CD4-positive, alpha-beta T cell treated with Interleukin-17A for 1 hour (primary cell): ENCODE results near the gene PPM1A.

Experiments
- DNase-seq: peaks from one replicate; pipeline ENCODE4 v3.0.0-alpha.2; 2020

PPM1A gene

GRCh38 chr14:60227291-60227690, 21.7 kb upstream of the PPM1A start:
- DNase-seq: no peak

GRCh38 chr14:60229614-60230013, 19.4 kb upstream of the PPM1A start:
- no peak for DNase-seq

DNA sequence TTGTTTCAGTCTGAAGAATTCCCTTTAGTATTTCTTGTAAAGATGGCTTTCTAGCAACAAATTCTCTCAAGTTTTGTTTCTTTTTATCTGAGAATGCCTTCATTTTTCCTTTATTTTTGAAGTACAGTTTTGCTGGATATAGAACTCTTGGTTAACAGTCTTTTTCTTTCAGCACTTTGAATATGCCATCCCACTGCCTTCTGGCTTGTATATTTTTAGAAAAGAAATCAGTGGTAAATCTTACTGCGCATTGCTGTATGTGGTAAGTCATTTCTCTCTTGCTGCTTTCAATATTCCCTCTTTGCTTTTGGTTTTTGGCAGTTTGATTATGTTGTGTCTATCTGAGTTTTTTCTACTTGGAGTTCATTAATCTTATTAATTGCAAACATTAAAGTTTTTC, 16.8 kb upstream of the PPM1A start:
- DNase-seq: no peak

DNA sequence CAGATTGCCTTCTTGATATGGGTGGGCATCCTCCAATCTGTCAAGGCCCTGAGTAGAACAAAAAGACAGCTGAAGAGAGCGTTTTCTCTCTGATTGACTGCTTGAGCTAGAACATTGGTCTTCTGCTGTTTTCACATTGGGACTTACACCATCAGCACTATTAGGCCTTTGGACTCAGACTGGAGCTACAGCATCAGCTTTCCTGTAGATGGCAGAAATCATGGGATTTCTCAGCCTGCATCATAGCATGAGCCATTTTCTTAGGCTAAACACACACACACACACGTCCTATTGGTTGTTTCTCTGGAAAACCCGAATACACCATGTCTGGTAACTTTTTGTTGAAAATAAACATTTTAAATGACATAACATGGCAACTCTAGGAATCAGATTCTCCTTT, 15.8 kb upstream of the PPM1A start:
- no peak for DNase-seq

- no peak for DNase-seq
Measured at GRCh38 chr14:60233891-60234290, 15.1 kb upstream of the PPM1A start.

DNA sequence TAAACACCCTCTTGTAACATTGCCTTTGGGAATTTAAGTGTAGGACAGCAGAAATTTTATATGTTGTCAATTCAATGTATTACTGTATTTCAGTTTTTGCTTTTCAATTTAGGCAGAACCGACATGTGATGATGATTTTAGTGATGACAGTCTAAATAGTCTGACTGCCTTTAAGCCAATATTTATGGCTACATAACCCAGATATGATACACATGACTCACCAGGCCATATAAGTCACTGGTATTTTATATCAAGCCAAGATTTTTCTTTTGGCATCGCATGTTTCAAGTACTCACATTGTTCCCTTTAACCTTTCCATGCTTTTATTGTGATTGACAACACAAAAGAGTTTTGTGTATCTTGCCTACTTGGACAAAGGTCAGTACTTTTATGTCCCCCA, 13.6 kb upstream of the PPM1A start:
- DNase-seq: no peak

- DNase-seq: no peak
Measured at GRCh38 chr14:60238955-60239354, 10.1 kb upstream of the PPM1A start.

DNA sequence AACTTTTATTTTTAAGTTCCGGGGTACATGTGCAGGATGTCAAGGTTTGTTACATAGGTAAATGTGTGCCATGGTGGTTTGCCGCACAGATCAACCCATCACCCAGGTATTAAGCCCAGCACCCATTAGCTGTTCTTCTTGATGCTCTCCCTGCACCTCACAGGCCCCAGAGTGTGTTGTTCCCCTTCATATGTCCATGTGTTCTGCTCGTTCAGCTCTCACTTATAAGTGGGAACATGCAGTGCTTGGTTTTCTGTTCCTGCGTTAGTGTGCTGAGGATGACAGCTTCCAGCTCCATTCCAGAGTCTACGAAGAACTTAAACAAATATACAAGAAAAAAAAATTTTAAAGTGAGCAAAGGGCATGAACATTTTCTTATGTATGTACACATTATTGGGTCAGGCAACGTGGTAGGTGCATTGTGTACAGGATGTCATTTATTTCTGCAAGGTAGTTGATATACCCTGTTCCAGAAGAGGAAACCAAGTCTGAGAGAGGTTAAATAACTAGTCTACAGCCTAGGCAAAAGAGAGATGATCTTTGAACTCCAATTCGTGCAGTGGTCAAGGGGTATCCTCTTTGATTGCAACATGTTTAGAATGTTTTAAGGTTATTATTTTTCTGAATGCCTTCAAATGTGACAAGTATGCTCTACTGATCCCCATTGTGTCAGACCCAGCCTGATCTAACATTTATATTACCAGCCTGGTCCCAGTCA, 8.7 kb upstream of the PPM1A start:
- DNase-seq: no peak

DNA sequence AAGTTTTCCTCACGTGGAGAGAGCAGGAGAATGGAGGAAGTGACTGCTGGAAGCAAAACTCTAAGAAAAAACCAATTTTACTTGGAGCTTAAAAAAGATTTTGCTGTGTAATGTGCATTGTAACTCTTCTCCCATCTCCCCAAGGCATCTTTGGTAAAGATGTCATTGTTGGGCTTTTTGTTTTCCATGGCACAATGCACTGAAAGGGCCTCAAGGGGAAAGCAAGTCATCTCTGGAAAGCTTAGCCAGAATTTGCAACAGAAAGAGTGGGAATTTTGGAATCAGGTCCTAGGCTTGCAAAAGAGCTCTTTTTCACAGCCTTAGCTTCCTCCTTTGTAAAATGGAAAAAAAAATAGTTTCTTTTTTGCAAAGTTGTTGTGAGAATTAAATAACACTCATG, 7.9 kb upstream of the PPM1A start:
- no peak for DNase-seq

GRCh38 chr14:60242429-60242828, 6.6 kb upstream of the PPM1A start:
- no peak for DNase-seq

DNA sequence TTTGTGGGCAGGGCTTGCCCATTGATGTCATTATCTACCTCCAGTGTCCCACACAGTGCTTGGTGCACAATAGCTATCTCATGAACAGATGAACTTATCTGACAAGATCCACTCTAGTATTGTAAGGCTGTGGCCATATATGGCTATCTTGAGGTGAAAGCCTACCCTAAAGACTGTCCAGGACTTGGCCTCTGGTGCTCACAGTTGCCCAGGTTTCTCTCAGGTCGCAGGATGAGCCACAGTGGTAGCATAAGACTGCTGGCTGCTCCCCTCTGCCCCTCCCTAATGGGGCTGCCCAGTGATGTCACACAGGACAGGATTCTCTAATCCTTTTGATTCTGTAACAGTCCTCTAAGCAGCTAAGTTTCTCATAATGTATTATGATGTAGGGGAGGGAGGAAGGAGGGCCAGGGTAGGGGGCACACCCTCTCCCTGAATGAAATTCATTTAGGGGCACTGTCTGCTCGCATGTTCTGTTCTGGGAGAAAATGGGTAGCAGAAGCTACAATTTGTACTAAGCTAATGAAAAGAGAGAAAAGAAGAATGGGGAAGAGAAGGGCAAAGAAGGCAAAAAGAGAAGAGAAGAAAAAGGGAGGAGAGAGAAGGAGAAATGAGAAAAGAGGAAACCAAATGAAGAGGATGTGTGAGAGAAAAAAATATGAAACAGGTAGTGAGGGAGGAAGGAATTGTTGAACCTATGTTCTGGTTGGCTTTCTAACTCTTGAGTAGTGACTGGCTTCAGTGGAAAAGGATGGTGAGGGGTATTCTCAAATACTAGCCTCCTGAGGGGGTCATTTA, 3.4 kb upstream of the PPM1A start:
- DNase-seq: peak; percentile 7

- peak; percentile 93 for DNase-seq
Measured at GRCh38 chr14:60247994-60248696, 876 bp upstream of the PPM1A start.

GRCh38 chr14:60249321-60250256, 568 bp downstream of the PPM1A start:
- DNase-seq: peak; percentile 75

DNA sequence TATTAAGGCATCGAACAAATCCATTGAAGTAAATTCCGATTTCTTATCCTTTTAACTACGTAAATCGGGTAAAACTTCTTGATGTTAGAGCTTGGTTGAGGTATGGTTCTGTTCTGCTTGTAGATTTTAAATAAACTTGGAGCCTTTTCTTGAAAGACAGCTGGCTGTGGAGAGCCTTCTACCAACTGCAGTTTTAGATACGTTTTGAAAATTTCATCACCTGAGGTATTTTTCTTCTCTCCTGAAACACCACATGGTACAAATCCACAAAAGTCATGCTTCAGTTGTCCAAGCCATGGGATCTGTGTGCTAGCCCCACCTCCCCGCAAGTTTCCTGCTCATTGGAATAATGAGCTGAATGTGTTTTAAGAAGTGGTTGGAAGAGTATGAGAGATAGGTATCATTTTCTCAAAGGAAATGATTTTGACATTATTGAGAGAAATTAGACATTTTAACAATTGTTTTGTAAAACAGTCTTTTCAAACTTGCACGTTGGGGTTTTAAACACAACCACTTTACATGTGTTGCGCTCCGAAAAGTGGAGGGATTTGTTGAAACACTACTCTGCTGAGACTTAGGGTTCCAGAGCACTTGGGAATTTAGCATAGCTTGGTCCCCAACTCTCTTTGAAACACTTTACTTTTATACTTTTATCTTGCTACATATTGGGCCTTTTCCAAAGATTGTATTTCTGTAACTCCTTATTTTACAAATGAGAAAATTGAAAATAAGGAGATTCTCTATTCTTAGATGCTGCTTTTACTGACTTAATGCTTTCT, 1.4 kb downstream of the PPM1A start:
- DNase-seq: peak; percentile 4

DNA sequence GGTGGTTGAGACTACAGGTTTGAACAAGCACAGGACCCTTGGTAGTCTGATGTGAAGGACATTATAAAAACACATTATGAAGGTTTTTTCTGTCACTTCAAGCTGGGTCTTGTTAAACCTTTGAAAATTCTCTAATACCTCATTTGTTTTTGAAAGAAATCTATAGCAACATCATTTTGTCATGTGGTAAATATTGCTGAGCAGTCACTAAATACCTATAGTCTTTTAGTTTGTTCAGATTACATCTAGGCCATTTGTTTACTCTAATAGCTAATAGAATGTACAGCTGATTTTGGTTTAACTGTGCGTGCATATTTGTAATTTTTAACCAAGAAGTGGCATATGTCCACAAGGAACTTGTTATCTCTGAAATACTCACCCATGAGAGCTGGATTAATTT, 2.9 kb downstream of the PPM1A start:
- no peak for DNase-seq

DNA sequence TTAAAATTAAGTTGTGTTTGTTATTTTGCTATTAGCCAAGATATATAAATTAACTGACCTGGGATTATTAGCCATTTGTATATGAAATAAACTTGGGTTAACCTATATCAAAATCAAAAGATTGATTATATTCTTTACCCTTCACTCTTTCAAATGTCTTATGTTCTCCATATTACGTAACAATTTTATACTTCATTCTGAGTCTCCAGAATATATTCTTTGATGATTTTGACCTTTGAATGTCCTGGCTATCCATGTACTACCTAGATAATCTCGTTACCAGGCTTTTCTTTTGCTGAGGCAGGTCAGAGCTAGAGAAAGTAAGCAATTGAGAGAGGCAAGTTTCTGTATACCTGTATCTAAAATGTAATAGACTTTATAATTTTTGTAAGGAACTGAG, 3.6 kb downstream of the PPM1A start:
- no peak for DNase-seq

DNA sequence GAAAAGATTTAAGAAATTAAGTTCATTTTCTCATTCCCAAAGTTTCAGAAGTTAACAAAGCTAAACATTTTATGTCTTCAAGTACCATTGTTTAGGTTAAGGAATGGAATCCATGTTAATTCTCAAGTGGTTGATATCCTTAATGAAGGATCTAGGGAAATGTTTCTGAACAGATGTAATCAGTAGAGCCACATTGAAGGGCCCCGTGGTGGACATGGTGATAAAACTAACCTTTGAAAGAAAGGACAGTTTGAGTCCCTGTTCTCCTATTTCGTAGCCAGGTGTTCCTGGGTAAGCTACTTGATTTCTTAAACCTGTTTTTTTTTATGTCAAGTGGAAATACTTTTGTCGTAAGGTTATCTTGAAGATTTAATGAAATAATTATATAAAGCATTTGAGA, 4.6 kb downstream of the PPM1A start:
- DNase-seq: no peak

DNA sequence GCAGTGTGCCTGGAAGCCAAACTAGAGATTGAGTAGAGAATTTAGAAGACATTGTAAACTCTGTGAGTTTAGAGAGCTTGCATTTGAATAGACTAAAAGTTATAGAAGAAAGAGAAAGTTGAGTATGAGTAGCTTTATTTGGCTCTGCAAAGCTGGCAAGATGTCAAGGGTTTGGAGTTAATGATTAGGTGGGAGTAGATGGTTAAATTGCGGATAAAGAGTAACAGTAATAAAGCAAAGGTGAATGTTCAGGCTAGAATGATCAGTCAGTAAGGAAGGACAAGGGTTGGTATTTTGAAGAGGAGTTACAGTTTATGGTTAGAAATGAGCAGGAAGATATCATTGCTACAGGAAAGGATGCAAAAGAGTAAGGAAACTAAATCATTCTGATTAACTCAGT, 5.2 kb downstream of the PPM1A start:
- DNase-seq: no peak

- no peak for DNase-seq
Measured at GRCh38 chr14:60257865-60258264, 8.8 kb downstream of the PPM1A start.

DNA sequence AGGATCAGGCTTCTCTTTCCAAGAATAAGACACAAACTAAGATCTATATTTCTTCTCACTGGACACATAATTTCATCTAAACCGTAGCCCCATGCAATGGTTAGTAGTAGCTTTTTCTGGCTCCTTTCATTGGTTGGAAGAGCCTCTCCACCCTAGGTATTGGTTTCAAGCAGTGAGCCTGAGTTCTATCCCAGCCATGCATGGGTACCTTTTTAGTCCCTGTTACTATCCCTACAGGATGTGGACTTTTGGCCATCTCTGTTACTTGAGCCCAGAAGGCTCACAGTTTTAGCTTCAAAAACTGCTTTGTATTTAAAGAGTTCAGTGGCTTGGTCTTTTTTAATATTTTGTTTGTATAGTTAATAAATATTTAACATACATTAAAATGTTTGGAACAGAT, 16.1 kb downstream of the PPM1A start:
- no peak for DNase-seq

- DNase-seq: peak; percentile 49
Measured at GRCh38 chr14:60266021-60266937, 17.3 kb downstream of the PPM1A start.
